GM18505 (cell line): ENCODE data around the gene SLC8A3.

Experiments
- ATAC-seq: cut with Tn5 transposase; IDR thresholded peaks from one replicate; pipeline ENCODE4 v1.9.1; 2021; ENCODE audit not compliant: unreplicated experiment
- POLR2A ChIP-seq: IDR thresholded peaks from 4 replicates; pipeline ENCODE4 v1.6.1; 2011; ENCODE audit warnings: borderline replicate concordance; ENCODE audit not compliant: insufficient read depth, insufficient read length; ENCODE audit errors: extremely low read depth

SLC8A3 gene

DNA sequence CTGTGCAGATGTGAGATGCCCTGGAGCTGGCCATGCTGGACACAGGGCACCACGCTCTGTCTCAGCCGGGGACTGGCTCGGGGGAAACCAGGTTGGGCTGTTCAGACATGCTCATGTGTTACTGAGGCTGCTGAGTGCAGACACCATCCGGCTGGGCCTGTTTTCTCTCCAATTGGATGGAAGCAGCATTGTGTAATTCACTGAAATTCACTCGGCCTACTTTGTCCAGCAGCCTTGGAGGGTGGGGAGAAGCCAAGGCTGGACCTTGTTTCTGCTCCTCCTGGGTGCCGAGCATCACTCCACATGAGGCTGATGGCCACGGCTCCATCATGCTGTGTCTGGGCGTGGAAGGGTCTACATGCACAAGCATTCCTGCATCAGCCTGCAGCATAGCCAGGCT is 178.8 kb downstream of the SLC8A3 start:
- no peak for TF ChIP-seq POLR2A
- no peak for ATAC-seq

GRCh38 chr14:70008284-70009262 is 180.2 kb downstream of the SLC8A3 start:
- no peak for TF ChIP-seq POLR2A

GRCh38 chr14:70006699-70007098 is 182.1 kb downstream of the SLC8A3 start:
- no peak for ATAC-seq
- TF ChIP-seq POLR2A, result no peak

More at GRCh38 chr14:70008284-70009262, 180.2 kb downstream of the SLC8A3 start:
- no peak for ATAC-seq

- ATAC-seq, result no peak
- no peak for TF ChIP-seq POLR2A
These were observed 183.4 kb downstream of the SLC8A3 start for GRCh38 chr14:70005281-70005805.

DNA sequence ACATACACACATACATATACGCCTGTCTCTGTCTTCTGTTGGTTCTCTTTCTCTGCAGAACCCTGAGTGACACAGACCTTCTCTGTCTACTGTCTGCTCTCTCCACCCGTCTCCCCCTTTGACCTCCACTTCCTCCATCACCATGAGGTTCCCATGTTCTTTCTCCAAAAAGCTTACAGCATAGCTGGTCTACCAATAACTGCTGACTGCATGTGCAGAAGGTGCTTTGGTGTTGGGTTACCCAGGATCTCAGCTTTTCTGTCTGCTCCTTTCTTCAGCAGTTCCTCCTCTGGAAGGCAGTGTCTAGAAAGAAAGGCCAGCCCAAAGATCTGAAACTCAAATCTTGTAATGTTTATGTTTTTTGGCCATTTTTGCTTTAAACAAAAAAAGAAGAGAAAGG is 184.0 kb downstream of the SLC8A3 start:
- TF ChIP-seq POLR2A, result no peak
- no peak for ATAC-seq

DNA sequence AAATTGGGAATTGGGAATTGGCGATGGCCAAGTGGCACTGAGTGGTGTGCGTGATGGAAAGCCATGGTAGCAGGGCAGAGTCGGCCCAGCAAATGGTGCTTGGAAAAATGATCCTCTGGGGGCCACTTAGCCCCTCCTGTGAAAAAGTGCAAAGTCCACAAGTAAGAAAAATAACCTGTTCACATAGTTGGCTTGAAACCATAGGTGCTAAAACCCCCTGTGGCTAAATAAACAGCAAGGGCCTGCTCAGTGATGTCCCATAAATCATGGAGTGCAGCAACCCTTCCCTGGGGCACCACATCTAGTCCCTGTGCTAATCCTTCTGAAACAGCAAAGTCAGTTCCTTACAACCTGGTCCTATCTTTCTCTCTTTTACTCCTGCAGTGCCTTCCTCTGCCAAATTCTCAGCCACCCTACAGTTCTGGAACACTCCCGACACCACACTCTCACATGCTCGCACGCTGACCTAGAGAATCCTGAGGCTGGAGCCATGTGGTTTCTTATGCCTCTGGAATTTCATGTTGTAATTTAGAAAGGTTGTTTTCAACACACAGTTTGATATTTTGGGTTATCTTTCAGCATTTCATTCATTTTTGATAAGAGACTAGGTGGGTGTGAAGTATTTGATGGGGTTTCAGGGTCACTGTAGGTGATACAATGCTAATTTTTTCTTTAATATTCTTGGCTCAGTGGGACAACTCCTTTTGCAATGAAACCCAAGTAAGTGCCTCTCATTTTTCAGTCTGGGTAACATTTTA is 186.0 kb downstream of the SLC8A3 start:
- no peak for ATAC-seq
- TF ChIP-seq POLR2A, result no peak

DNA sequence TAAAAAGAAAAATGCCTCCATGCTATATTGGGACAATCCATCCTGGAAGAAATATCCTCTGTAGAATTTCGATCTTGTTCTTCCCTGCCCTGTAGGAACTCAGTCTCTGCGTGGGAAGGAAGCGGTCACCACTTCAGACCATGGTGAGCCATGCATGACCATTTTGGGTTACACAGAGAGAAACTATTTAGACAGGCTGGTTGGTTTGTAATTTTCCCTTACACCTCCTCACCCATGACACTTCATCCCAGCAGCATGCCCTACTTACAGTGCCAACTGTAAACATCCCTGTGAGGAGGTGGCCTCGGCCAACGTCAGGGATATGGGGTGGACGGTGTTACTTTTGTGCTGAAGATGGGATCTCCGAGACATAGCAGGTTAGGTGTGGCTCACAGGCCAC is 188.2 kb downstream of the SLC8A3 start:
- no peak for TF ChIP-seq POLR2A
- no peak for ATAC-seq

DNA sequence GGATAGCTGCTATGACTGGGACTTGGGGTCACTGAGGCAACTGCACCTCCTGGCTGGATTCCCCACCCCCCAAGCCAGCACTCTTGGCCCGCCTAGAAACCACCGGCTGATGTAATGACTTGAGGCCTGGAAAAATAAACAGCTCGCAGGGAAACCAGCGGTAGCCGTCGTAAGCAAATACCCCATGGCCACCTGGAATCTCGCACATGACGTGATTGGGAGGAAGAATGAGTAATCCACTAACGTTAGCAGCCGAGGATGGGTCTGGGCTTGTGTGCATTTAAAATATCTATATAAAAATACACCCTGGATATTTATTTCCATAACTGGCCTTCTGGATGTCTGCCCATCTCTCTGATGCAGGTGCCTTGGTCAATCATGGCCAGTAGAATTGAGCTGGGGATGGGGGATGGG is 189.5 kb downstream of the SLC8A3 start:
- no peak for ATAC-seq
- no peak for TF ChIP-seq POLR2A

DNA sequence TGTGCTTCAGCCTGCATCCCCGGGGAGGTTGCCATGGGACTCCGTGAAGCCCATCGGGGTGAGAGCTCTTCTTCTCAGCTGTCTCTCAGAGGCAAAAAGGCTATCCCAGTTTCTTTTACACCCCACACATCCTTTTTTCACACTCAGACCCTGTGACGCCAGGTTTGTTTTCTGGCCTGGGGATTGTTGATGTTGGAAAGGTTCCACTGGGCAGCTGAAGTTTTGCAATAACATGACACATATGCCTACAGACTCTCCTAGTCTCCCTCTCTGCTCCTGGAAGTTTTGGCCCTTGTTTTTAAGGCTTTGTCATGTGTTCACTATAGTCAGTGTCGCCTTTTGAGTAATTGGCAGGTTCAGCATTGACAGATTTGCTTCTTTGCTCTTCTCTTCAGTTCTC is 190.9 kb downstream of the SLC8A3 start:
- no peak for TF ChIP-seq POLR2A
- ATAC-seq, result no peak

- no peak for ATAC-seq
- no peak for TF ChIP-seq POLR2A
These were observed 192.5 kb downstream of the SLC8A3 start for GRCh38 chr14:69996216-69996615.
